K562 (cell line): ENCODE data around the gene SCRN2. TPM values are rescaled to one million over a fixed set of nuclear protein-coding genes. Genes with fewer than 3 reads are reported as not detected.
A peak's percentile ranks its signal among the peaks of the same experiment; 100 is the strongest.

Source experiments
- ATAC-seq: fragments of 200-7000 bp; cut with Tn5 transposase; 3 replicates; pipeline ENCODE4 v1.9.1; 2020; ENCODE audit warnings: moderate library complexity
- BruUV-seq: library from RNA; stranded (reverse); fragments of 400-500 nt; replicated peaks from 2 replicates; lab custom pipeline; 2021; lab: Mats Ljungman, UMichigan
- CTCF ChIA-PET: fragments of 300-600 bp; formaldehyde crosslinking; extraction: SDS; loops from one replicate; lab custom pipeline; 2021; ENCODE audit warnings: low intra/inter-chr PET ratio; lab: Yijun Ruan, JAX
- POLR2A ChIA-PET: fragments of 300-600, 350-650 bp; sonication (Branson Sonifier 250); formaldehyde crosslinking; extraction: SDS; loops from one replicate; lab custom pipeline; 2021; ENCODE audit warnings: antibody characterized with exemption, inconsistent platforms; lab: Yijun Ruan, JAX
- DNase-seq, 4 experiments: peaks; one replicate each; pipeline versions ENCODE4 v3.0.0 to v3.0.0-alpha.2; 2011 to 2018; ENCODE audit warnings: low spot score in 3 of 4, mixed read lengths in 3 of 4; ENCODE audit errors: extremely low read depth in 1 of 4
- FAIRE-seq: peaks from 2 replicates; lab custom pipeline; 2011; peaks lifted over from hg19 to GRCh38; lab: Jason Lieb, UNC
- H2AFZ ChIP-seq: 2 replicates; pipeline ENCODE4 v1.6.0; 2011; ENCODE audit warnings: low read depth, low read length, control low read depth, inconsistent platforms
- H3K27ac ChIP-seq: fragments of 200-600 bp; 3 replicates; pipeline ENCODE4 v1.8.0; 2011; ENCODE audit warnings: low read depth, mild to moderate bottlenecking, control low read depth, inconsistent platforms, low read length, moderate library complexity, mixed read lengths; ENCODE audit errors: extremely low read depth
- H3K27me3 ChIP-seq, 2 experiments: fragments of 300-600 bp in 1 of 2; 2 replicates in 1 of 2; 3 replicates in 1 of 2; pipeline versions ENCODE4 v1.6.0 to v1.8.0; 2011; ENCODE audit warnings: inconsistent platforms in 2 of 2, low read length in 2 of 2, mild to moderate bottlenecking in 1 of 2, mixed read lengths in 1 of 2, moderate library complexity in 1 of 2; ENCODE audit not compliant: control insufficient read depth in 2 of 2, insufficient read depth in 2 of 2
- H3K36me3 ChIP-seq: fragments of 300-600 bp; 3 replicates; pipeline ENCODE4 v1.8.0; 2011; ENCODE audit warnings: mild to moderate bottlenecking, low read length, inconsistent platforms; ENCODE audit not compliant: control insufficient read depth, insufficient read depth
- H3K4me1 ChIP-seq, 2 experiments: fragments of 200-600 bp in 1 of 2; replicated peaks in 1 of 2; 2 replicates in 1 of 2; 3 replicates in 1 of 2; pipeline versions ENCODE4 v1.5.1 to v1.8.0; 2011; ENCODE audit warnings: inconsistent platforms in 2 of 2, low read length in 2 of 2, mild to moderate bottlenecking in 1 of 2, mixed read lengths in 1 of 2, moderate library complexity in 1 of 2; ENCODE audit not compliant: control insufficient read depth in 2 of 2, insufficient read depth in 2 of 2
- H3K4me2 ChIP-seq: 2 replicates; pipeline ENCODE4 v1.6.1; 2011; ENCODE audit warnings: low read length, control low read depth, inconsistent platforms, mixed read lengths; ENCODE audit not compliant: insufficient read depth
- H3K4me3 ChIP-seq: fragments of 200-600 bp; sonication (generic), shearing (Covaris generic); 2 replicates; pipeline ENCODE4 v1.5.1; 2016; ENCODE audit warnings: control low read depth, inconsistent platforms
- H3K79me2 ChIP-seq: fragments of 200-600 bp; 3 replicates; pipeline ENCODE4 v1.8.0; 2011; ENCODE audit warnings: low read length, inconsistent platforms; ENCODE audit not compliant: control insufficient read depth, insufficient read depth
- H3K9ac ChIP-seq, 2 experiments: 2 replicates each; pipeline versions ENCODE4 v1.6.0 to v1.6.1; 2011; ENCODE audit warnings: low read depth in 2 of 2, low read length in 2 of 2, control low read depth in 1 of 2, inconsistent platforms in 1 of 2, mild to moderate bottlenecking in 1 of 2, mixed read lengths in 1 of 2; ENCODE audit not compliant: insufficient read depth in 1 of 2
- H3K9me1 ChIP-seq: one replicate; pipeline ENCODE4 v1.6.0; 2011; ENCODE audit warnings: inconsistent platforms, mild to moderate bottlenecking, low read length, moderate library complexity; ENCODE audit not compliant: control insufficient read depth, insufficient read depth
- H3K9me3 ChIP-seq: replicated peaks from 2 replicates; pipeline ENCODE4 v1.5.1; 2011; ENCODE audit warnings: low read depth, low read length, inconsistent platforms; ENCODE audit not compliant: control insufficient read depth, insufficient read depth
- H4K20me1 ChIP-seq: replicated peaks from 2 replicates; pipeline ENCODE4 v1.6.1; 2011; ENCODE audit warnings: low read length, inconsistent platforms, mixed read lengths; ENCODE audit not compliant: control insufficient read depth, insufficient read depth
- CHD4 ChIP-seq: fragments of 200-600 bp; sonication (generic); IDR thresholded peaks from 3 replicates; pipeline ENCODE4 v1.6.1; 2012; ENCODE audit warnings: low read depth, mild to moderate bottlenecking, mixed read lengths, low read length, inconsistent platforms; ENCODE audit not compliant: insufficient read depth, insufficient replicate concordance, poor library complexity, severe bottlenecking
- REST ChIP-seq, 2 experiments: fragments of 450-650 bp; formaldehyde crosslinking in 1 of 2; IDR thresholded peaks; 2 replicates each; pipeline versions ENCODE4 v1.4.0 to v1.6.1; 2014 to 2020; ENCODE audit warnings: mild to moderate bottlenecking in 2 of 2, borderline replicate concordance in 1 of 2, low read depth in 1 of 2
- ZNF121 ChIP-seq: sonication (generic); formaldehyde crosslinking; conservative IDR thresholded peaks from 2 replicates; pipeline ENCODE4 v1.8.0; 2022; ENCODE audit warnings: missing genetic modification reagents
- WGBS: fragments of 100-300 bp; shearing (Covaris generic); methylation state at CpG from one replicate; pipeline ENCODE4 v1.1.6; 2016; ENCODE audit warnings: low coverage, mixed read lengths; ENCODE audit not compliant: insufficient coverage; ENCODE audit errors: missing lambda C conversion rate; 5-methylcytosine and 5-hydroxymethylcytosine counted together
- in situ Hi-C: fragments of 300-500 bp; cut with MboI; formaldehyde crosslinking; loops from 4 replicates; pipeline ENCODE4 v1.15.0; 2018; ENCODE audit warnings: inconsistent platforms, mixed read lengths
- intact Hi-C: fragments of 100-400 bp; cut with micrococcal nuclease; formaldehyde crosslinking; loops from 2 replicates; pipeline ENCODE4 v1.14.2; 2022
- polyA plus RNA-seq, 8 experiments: library from polyadenylated mRNA; depleted of rRNA in 4 of 8; stranded (reverse) in 5 of 8; unstranded in 3 of 8; fragments of >200 nt; fragmentation: Nextera tagmentation in 2 of 8; fragmentation: Illumina TruSeq in 1 of 8; extraction: Ambion mirVana in 2 of 8; extraction: Trizol in 1 of 8; gene quantifications; 2 replicates each; pipeline versions ENCODE4 v1.2.1 to v1.2.3, GENCODE V29; 2011 to 2014; ENCODE audit warnings: inconsistent platforms in 1 of 8, missing spikeins in 1 of 8
- total RNA-seq, 7 experiments: library from RNA; depleted of rRNA in 6 of 7; stranded (reverse); fragments of >200 nt in 6 of 7; fragmentation: Illumina TruSeq in 2 of 7; extraction: Trizol in 2 of 7; gene quantifications; 2 replicates each; pipeline versions ENCODE4 v1.2.1 to v1.2.3, GENCODE V29; 2011 to 2021; ENCODE audit warnings: low replicate concordance in 1 of 7
- TF ChIP-seq, protein P1 (sequence below): sonication (generic); formaldehyde crosslinking; IDR thresholded peaks from 2 replicates; pipeline ENCODE4 v1.8.1; 2023; ENCODE audit warnings: mild to moderate bottlenecking, missing genetic modification reagents
- TF ChIP-seq, protein P2 (sequence below): sonication (generic); formaldehyde crosslinking; IDR thresholded peaks from 2 replicates; pipeline ENCODE4 v1.8.0; 2022; ENCODE audit warnings: mild to moderate bottlenecking, missing genetic modification reagents, borderline replicate concordance

The SCRN2 gene
- total and polyA plus RNA-seq, 9 of the 15 experiments (the other 6 are each of a cell fraction or from before 2014, with no cell fraction given): 0.25 to 32.9 (median 13.6) TPM

DNA sequence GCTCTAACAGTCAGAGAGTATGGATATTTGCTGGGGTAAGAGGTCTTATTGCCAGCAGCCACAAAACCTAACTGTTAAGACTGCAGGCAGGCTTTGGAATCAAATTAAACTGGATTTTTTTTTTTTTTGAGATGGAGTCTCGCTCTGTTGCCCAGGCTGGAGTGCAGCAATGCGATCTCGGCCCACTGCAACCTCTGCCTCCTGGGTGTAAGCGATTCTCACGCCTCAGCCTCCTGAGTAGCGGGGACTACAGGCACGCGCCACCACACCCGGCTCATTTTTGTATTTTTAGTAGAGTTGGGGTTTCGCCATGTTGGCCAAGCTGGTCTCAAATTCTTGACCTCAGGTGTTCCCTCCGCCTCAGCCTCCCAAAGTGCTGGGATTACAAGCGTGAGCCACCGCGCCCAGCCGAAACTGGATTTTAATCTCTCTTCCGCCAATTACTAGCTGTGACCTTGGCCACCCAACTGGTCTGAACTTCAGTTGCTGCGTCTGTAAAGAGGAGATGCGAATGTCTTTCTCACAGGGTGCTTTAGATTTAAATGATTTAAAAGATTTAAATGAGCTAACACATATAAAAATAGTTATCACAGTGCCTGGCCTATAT lies 10.6 kb downstream of the SCRN2 start:
- 29% methylated on average over 17 of the region's 18 CpGs for WGBS
- Histone ChIP-seq H3K9me3 (no peaks in the 10 kb centered on the region), H2AFZ (peak overlapping the region; percentile 89; the same call in 1 of the 2 replicates), H3K27ac (peak overlapping the region; percentile 82), H3K9ac (peak overlapping the region; percentile 84 to 88), H3K36me3 (peaks cover 30% of the 10 kb centered on the region), H3K79me2 (peaks cover 30% of the 10 kb centered on the region), H3K4me3 (peak overlapping the region; percentile 61), H3K4me2 (peak overlapping the region; percentile 93), H3K27me3 (no peaks in the 10 kb centered on the region), H3K9me1 (no peaks in the 10 kb centered on the region), H3K4me1 (peaks cover 15 to 28% of the 10 kb centered on the region in 2 experiments), H4K20me1 (0 out of 2 replicates have a peak, but pooled peaks cover 4% of the 10 kb centered on the region)
- peak; percentile 8; the same call in 2 of the 3 replicates for ATAC-seq
- CTCF ChIA-PET: no interaction called here
- POLR2A ChIA-PET: interaction anchor here (1.8 to 2.8 kb wide), 2 partner anchors 9 to 64 kb away, joined by 22 to 28 read pairs; partner anchors contain the start of genes OSBPL7 and SP2
- intact Hi-C loops: loop anchor here (5.0 kb wide), 1 partner anchor 53 kb away; no protein-coding TSS in a partner anchor
- no peak for FAIRE-seq
- DNase-seq: peak in 1 of 4 experiments; percentile 50
- no peak for TF ChIP-seq CHD4
- TF ChIP-seq, protein P1, sequence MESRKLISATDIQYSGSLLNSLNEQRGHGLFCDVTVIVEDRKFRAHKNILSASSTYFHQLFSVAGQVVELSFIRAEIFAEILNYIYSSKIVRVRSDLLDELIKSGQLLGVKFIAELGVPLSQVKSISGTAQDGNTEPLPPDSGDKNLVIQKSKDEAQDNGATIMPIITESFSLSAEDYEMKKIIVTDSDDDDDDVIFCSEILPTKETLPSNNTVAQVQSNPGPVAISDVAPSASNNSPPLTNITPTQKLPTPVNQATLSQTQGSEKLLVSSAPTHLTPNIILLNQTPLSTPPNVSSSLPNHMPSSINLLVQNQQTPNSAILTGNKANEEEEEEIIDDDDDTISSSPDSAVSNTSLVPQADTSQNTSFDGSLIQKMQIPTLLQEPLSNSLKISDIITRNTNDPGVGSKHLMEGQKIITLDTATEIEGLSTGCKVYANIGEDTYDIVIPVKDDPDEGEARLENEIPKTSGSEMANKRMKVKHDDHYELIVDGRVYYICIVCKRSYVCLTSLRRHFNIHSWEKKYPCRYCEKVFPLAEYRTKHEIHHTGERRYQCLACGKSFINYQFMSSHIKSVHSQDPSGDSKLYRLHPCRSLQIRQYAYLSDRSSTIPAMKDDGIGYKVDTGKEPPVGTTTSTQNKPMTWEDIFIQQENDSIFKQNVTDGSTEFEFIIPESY (CRISPR knock-in tag): peak; percentile 73
- peak; percentile 75 for TF ChIP-seq REST (IDR thresholded peaks at IDR 0.05; ENCODE audit: borderline replicate concordance)
- TF ChIP-seq REST (CRISPR knock-in tag; IDR thresholded peaks at IDR 0.05; ENCODE audit: low read depth): no peak
- peak; percentile 74 for TF ChIP-seq ZNF121 (CRISPR knock-in tag)
- TF ChIP-seq, protein P2, sequence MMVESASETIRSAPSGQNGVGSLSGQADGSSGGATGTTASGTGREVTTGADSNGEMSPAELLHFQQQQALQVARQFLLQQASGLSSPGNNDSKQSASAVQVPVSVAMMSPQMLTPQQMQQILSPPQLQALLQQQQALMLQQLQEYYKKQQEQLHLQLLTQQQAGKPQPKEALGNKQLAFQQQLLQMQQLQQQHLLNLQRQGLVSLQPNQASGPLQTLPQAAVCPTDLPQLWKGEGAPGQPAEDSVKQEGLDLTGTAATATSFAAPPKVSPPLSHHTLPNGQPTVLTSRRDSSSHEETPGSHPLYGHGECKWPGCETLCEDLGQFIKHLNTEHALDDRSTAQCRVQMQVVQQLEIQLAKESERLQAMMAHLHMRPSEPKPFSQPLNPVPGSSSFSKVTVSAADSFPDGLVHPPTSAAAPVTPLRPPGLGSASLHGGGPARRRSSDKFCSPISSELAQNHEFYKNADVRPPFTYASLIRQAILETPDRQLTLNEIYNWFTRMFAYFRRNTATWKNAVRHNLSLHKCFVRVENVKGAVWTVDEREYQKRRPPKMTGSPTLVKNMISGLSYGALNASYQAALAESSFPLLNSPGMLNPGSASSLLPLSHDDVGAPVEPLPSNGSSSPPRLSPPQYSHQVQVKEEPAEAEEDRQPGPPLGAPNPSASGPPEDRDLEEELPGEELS (CRISPR knock-in tag): 0 out of 2 replicates have a peak, but pooled peaks have one; percentile 44
- BruUV-seq: no TSS peak
- in situ Hi-C loops: no loop called here
